BLaER1 (cell line): ENCODE data around the gene SH3BP5.
A peak's percentile ranks its signal among the peaks of the same experiment; 100 is the strongest.

Experiments used
- H3K27ac ChIP-seq: shearing (Covaris generic); formaldehyde crosslinking; 2 replicates; pipeline ENCODE4 v1.8.1; 2022
- H3K27me3 ChIP-seq: shearing (Covaris generic); formaldehyde crosslinking; 2 replicates; pipeline ENCODE4 v1.8.1; 2022
- H3K36me3 ChIP-seq: shearing (Covaris generic); formaldehyde crosslinking; 2 replicates; pipeline ENCODE4 v1.8.1; 2022
- H3K4me1 ChIP-seq: shearing (Covaris generic); formaldehyde crosslinking; 2 replicates; pipeline ENCODE4 v1.8.1; 2022
- H3K4me2 ChIP-seq: shearing (Covaris generic); formaldehyde crosslinking; 2 replicates; pipeline ENCODE4 v1.8.1; 2022
- H3K4me3 ChIP-seq: shearing (Covaris generic); formaldehyde crosslinking; 2 replicates; pipeline ENCODE4 v1.8.1; 2022
- H3K9ac ChIP-seq: shearing (Covaris generic); formaldehyde crosslinking; 2 replicates; pipeline ENCODE4 v1.8.1; 2022
- H3K9me3 ChIP-seq: shearing (Covaris generic); formaldehyde crosslinking; 2 replicates; pipeline ENCODE4 v1.8.1; 2022
- H4K20me1 ChIP-seq: shearing (Covaris generic); formaldehyde crosslinking; 2 replicates; pipeline ENCODE4 v1.8.1; 2022
- Cebpa-rat ChIP-seq: shearing (Covaris generic); IDR thresholded peaks from 2 replicates; pipeline ENCODE4 v1.8.1; 2022

SH3BP5 gene

GRCh38 chr3:15326673-15327072, 5.7 kb downstream of the SH3BP5 start:
- peaks cover 17% of the 10 kb centered on the region for H3K4me1 ChIP-seq
- H3K4me2 ChIP-seq = no peak overlapping the region
- H3K36me3 ChIP-seq = no peaks in the 10 kb centered on the region
- H3K27me3 ChIP-seq = peaks cover 40% of the 10 kb centered on the region
- TF ChIP-seq Cebpa-rat = no peak
- H3K4me3 ChIP-seq = no peak overlapping the region
- H3K9ac ChIP-seq = no peak overlapping the region
- H4K20me1 ChIP-seq = peaks cover 19% of the 10 kb centered on the region; the same call in 1 of the 2 replicates
- no peaks in the 10 kb centered on the region for H3K9me3 ChIP-seq
- H3K27ac ChIP-seq = no peak overlapping the region

GRCh38 chr3:15326037-15326436, 6.3 kb downstream of the SH3BP5 start:
- no peak overlapping the region for H3K27ac ChIP-seq
- H3K27me3 ChIP-seq = peaks cover 34% of the 10 kb centered on the region
- no peaks in the 10 kb centered on the region for H3K9me3 ChIP-seq
- no peaks in the 10 kb centered on the region for H3K36me3 ChIP-seq
- H3K9ac ChIP-seq = no peak overlapping the region
- peaks cover 13% of the 10 kb centered on the region for H3K4me1 ChIP-seq
- no peak overlapping the region for H3K4me3 ChIP-seq
- no peak overlapping the region for H3K4me2 ChIP-seq
- no peak for TF ChIP-seq Cebpa-rat
- peaks cover 13% of the 10 kb centered on the region; the same call in 1 of the 2 replicates for H4K20me1 ChIP-seq

- no peak overlapping the region for H3K27ac ChIP-seq
- no peaks in the 10 kb centered on the region for H3K36me3 ChIP-seq
- peaks cover 17% of the 10 kb centered on the region for H3K4me1 ChIP-seq
- H4K20me1 ChIP-seq = peaks cover 4% of the 10 kb centered on the region; the same call in 1 of the 2 replicates
- TF ChIP-seq Cebpa-rat = no peak
- H3K9ac ChIP-seq = no peak overlapping the region
- H3K9me3 ChIP-seq = no peaks in the 10 kb centered on the region
- no peak overlapping the region for H3K4me3 ChIP-seq
- H3K27me3 ChIP-seq = peaks cover 25% of the 10 kb centered on the region
- H3K4me2 ChIP-seq = no peak overlapping the region
Observed at GRCh38 chr3:15325228-15325627, 7.2 kb downstream of the SH3BP5 start.

GRCh38 chr3:15324379-15324808, 8.0 kb downstream of the SH3BP5 start:
- Histone ChIP-seq H3K4me3 (no peak overlapping the region), H4K20me1 (no peaks in the 10 kb centered on the region), H3K27me3 (peaks cover 17% of the 10 kb centered on the region), H3K4me2 (no peak overlapping the region), H3K27ac (no peak overlapping the region), H3K9me3 (no peaks in the 10 kb centered on the region), H3K36me3 (no peaks in the 10 kb centered on the region), H3K4me1 (peaks cover 19% of the 10 kb centered on the region), H3K9ac (no peak overlapping the region)
- TF ChIP-seq Cebpa-rat = no peak

GRCh38 chr3:15323063-15323462, 9.3 kb downstream of the SH3BP5 start:
- Histone ChIP-seq H3K36me3 (no peaks in the 10 kb centered on the region), H3K9me3 (no peaks in the 10 kb centered on the region), H3K4me3 (no peak overlapping the region), H3K9ac (no peak overlapping the region), H3K4me1 (peaks cover 15% of the 10 kb centered on the region), H3K27me3 (peaks cover 5% of the 10 kb centered on the region; the same call in 1 of the 2 replicates), H3K4me2 (no peak overlapping the region), H4K20me1 (no peaks in the 10 kb centered on the region), H3K27ac (no peak overlapping the region)
- TF ChIP-seq Cebpa-rat = no peak

- no peaks in the 10 kb centered on the region for H4K20me1 ChIP-seq
- H3K9me3 ChIP-seq = no peaks in the 10 kb centered on the region
- no peak overlapping the region for H3K9ac ChIP-seq
- no peak overlapping the region for H3K4me2 ChIP-seq
- peaks cover 4% of the 10 kb centered on the region; the same call in 1 of the 2 replicates for H3K27me3 ChIP-seq
- H3K36me3 ChIP-seq = no peaks in the 10 kb centered on the region
- 0 out of 2 replicates have a peak, but pooled peaks cover 6% of the 10 kb centered on the region for H3K4me1 ChIP-seq
- TF ChIP-seq Cebpa-rat = no peak
- H3K27ac ChIP-seq = no peak overlapping the region
- H3K4me3 ChIP-seq = no peak overlapping the region
Observed at GRCh38 chr3:15321349-15321748, 11.0 kb downstream of the SH3BP5 start.

- Histone ChIP-seq H3K36me3 (no peaks in the 10 kb centered on the region), H3K9ac (no peak overlapping the region), H3K27ac (no peak overlapping the region), H4K20me1 (no peaks in the 10 kb centered on the region), H3K27me3 (no peaks in the 10 kb centered on the region), H3K9me3 (no peaks in the 10 kb centered on the region), H3K4me2 (no peak overlapping the region), H3K4me1 (peaks cover 19% of the 10 kb centered on the region), H3K4me3 (no peak overlapping the region)
- no peak for TF ChIP-seq Cebpa-rat
Observed at GRCh38 chr3:15319575-15319974, 12.8 kb downstream of the SH3BP5 start.

- no peak overlapping the region for H3K4me2 ChIP-seq
Observed at GRCh38 chr3:15319136-15319535, 13.2 kb downstream of the SH3BP5 start.

GRCh38 chr3:15318661-15319060, 13.7 kb downstream of the SH3BP5 start:
- no peaks in the 10 kb centered on the region for H4K20me1 ChIP-seq
- TF ChIP-seq Cebpa-rat = no peak
- H3K27me3 ChIP-seq = no peaks in the 10 kb centered on the region
- no peak overlapping the region for H3K4me2 ChIP-seq
- H3K9ac ChIP-seq = no peak overlapping the region
- no peaks in the 10 kb centered on the region for H3K9me3 ChIP-seq
- H3K36me3 ChIP-seq = no peaks in the 10 kb centered on the region
- no peak overlapping the region for H3K4me3 ChIP-seq
- no peak overlapping the region for H3K27ac ChIP-seq
- peaks cover 28% of the 10 kb centered on the region for H3K4me1 ChIP-seq

More at GRCh38 chr3:15319136-15319535, 13.2 kb downstream of the SH3BP5 start:
- H3K4me1 ChIP-seq = peaks cover 23% of the 10 kb centered on the region
- H4K20me1 ChIP-seq = no peaks in the 10 kb centered on the region
- H3K36me3 ChIP-seq = no peaks in the 10 kb centered on the region
- no peaks in the 10 kb centered on the region for H3K9me3 ChIP-seq
- no peak overlapping the region for H3K27ac ChIP-seq
- no peaks in the 10 kb centered on the region for H3K27me3 ChIP-seq
- no peak overlapping the region for H3K9ac ChIP-seq
- H3K4me3 ChIP-seq = no peak overlapping the region
- TF ChIP-seq Cebpa-rat = no peak

- no peaks in the 10 kb centered on the region for H4K20me1 ChIP-seq
- no peak overlapping the region for H3K4me2 ChIP-seq
- TF ChIP-seq Cebpa-rat = no peak
- no peaks in the 10 kb centered on the region for H3K36me3 ChIP-seq
- peaks cover 38% of the 10 kb centered on the region for H3K4me1 ChIP-seq
- no peak overlapping the region for H3K4me3 ChIP-seq
- no peaks in the 10 kb centered on the region for H3K27me3 ChIP-seq
- H3K9ac ChIP-seq = no peak overlapping the region
- H3K27ac ChIP-seq = no peak overlapping the region
- H3K9me3 ChIP-seq = no peaks in the 10 kb centered on the region
Observed at GRCh38 chr3:15316998-15317435, 15.4 kb downstream of the SH3BP5 start.

- H3K9ac ChIP-seq = no peak overlapping the region
- no peaks in the 10 kb centered on the region for H3K9me3 ChIP-seq
- H3K36me3 ChIP-seq = no peaks in the 10 kb centered on the region
- peak overlapping the region; percentile 79 for H3K4me2 ChIP-seq
- peaks cover 39% of the 10 kb centered on the region for H3K4me1 ChIP-seq
- no peak for TF ChIP-seq Cebpa-rat
- no peak overlapping the region for H3K4me3 ChIP-seq
- H3K27me3 ChIP-seq = no peaks in the 10 kb centered on the region
- H4K20me1 ChIP-seq = no peaks in the 10 kb centered on the region
- H3K27ac ChIP-seq = peak overlapping the region; percentile 53
Observed at GRCh38 chr3:15315003-15315402, 17.4 kb downstream of the SH3BP5 start.
